ENCODE results near the gene P4HTM.
A peak's percentile ranks its signal among the peaks of the same experiment; 100 is the strongest.

Gene P4HTM

GRCh38 chr3:48982686-48983085 lies 7.4 kb upstream of the P4HTM start:
- no peak for DNase-seq (ENCODE audit: low read depth in 3 of 3, low spot score in 1 of 3)

GRCh38 chr3:48983096-48983495 lies 6.9 kb upstream of the P4HTM start:
- no peak for DNase-seq (ENCODE audit: low read depth in 3 of 3, low spot score in 1 of 3)

GRCh38 chr3:48984663-48985062 lies 5.4 kb upstream of the P4HTM start:
- DNase-seq (ENCODE audit: low read depth in 3 of 3, low spot score in 1 of 3), result no peak

- DNase-seq (ENCODE audit: low read depth in 3 of 3, low spot score in 1 of 3), result no peak
Measured at GRCh38 chr3:48985831-48986376, 4.1 kb upstream of the P4HTM start.

GRCh38 chr3:48989126-48989795 lies 780 bp upstream of the P4HTM start:
- DNase-seq (ENCODE audit: low read depth in 3 of 3, low spot score in 1 of 3), result no peak

GRCh38 chr3:48990636-48991469 lies 812 bp downstream of the P4HTM start:
- peak in 1 of 3 donors; percentile 16 for DNase-seq (ENCODE audit: low read depth in 3 of 3, low spot score in 1 of 3)

- no peak for DNase-seq (ENCODE audit: low read depth in 3 of 3, low spot score in 1 of 3)
Measured at GRCh38 chr3:48991851-48992545, 2.0 kb downstream of the P4HTM start.

GRCh38 chr3:48993834-48994233 lies 3.8 kb downstream of the P4HTM start:
- DNase-seq (ENCODE audit: low read depth in 3 of 3, low spot score in 1 of 3), result no peak

- DNase-seq (ENCODE audit: low read depth in 3 of 3, low spot score in 1 of 3), result no peak
Measured at GRCh38 chr3:48996640-48997039, 6.6 kb downstream of the P4HTM start.

GRCh38 chr3:48997102-48997635 lies 7.1 kb downstream of the P4HTM start:
- no peak for DNase-seq (ENCODE audit: low read depth in 3 of 3, low spot score in 1 of 3)

- no peak for DNase-seq (ENCODE audit: low read depth in 3 of 3, low spot score in 1 of 3)
Measured at GRCh38 chr3:48997714-48998637, 7.9 kb downstream of the P4HTM start.

- no peak for DNase-seq (ENCODE audit: low read depth in 3 of 3, low spot score in 1 of 3)
Measured at GRCh38 chr3:48999085-48999858, 9.2 kb downstream of the P4HTM start.

GRCh38 chr3:49001155-49001554 lies 11.1 kb downstream of the P4HTM start:
- DNase-seq (ENCODE audit: low read depth in 3 of 3, low spot score in 1 of 3), result no peak

GRCh38 chr3:49004352-49005302 lies 14.6 kb downstream of the P4HTM start:
- DNase-seq (ENCODE audit: low read depth in 3 of 3, low spot score in 1 of 3), result no peak

GRCh38 chr3:49005303-49005680 lies 15.3 kb downstream of the P4HTM start:
- no peak for DNase-seq (ENCODE audit: low read depth in 3 of 3, low spot score in 1 of 3)

- no peak for DNase-seq (ENCODE audit: low read depth in 3 of 3, low spot score in 1 of 3)
Measured at GRCh38 chr3:49005998-49006397, 16.0 kb downstream of the P4HTM start.

GRCh38 chr3:49006408-49007067 lies 16.5 kb downstream of the P4HTM start:
- no peak for DNase-seq (ENCODE audit: low read depth in 3 of 3, low spot score in 1 of 3)
